Immature natural killer cell (primary cell): ENCODE results near the gene MTIF2. TPM values are rescaled to one million over a fixed set of nuclear protein-coding genes. Genes with fewer than 3 reads are reported as not detected.
"Not testable (repeated sequence)": the region's sequence is repeated elsewhere in the genome, so short reads cannot be mapped to it uniquely, and the experiment has no call there.

Experiments
- DNase-seq, 3 donors: peaks; one replicate each; pipeline ENCODE4 v3.0.0; 2022; ENCODE audit warnings: mixed read lengths in 1 of 3
- H3K27ac Mint-ChIP-seq, 6 donors: one replicate each; pipeline ENCODE4 v1.8.0; 2020; ENCODE audit warnings: mixed read lengths in 6 of 6, mild to moderate bottlenecking in 5 of 6, inconsistent platforms in 4 of 6, moderate library complexity in 3 of 6
- H3K27me3 Mint-ChIP-seq, 3 donors: one replicate each; pipeline ENCODE4 v1.8.0; 2020 to 2021; ENCODE audit warnings: low read depth in 3 of 3, mild to moderate bottlenecking in 3 of 3, mixed read lengths in 3 of 3, moderate library complexity in 3 of 3, inconsistent platforms in 1 of 3
- H3K36me3 Mint-ChIP-seq, 3 donors: one replicate each; pipeline ENCODE4 v1.8.0; 2020; ENCODE audit warnings: mixed read lengths in 3 of 3, inconsistent platforms in 2 of 3, mild to moderate bottlenecking in 2 of 3
- H3K4me1 Mint-ChIP-seq, 2 donors: one replicate each; pipeline ENCODE4 v1.8.0; 2020; ENCODE audit warnings: inconsistent platforms in 2 of 2, mild to moderate bottlenecking in 2 of 2, mixed read lengths in 2 of 2, moderate library complexity in 1 of 2
- H3K4me3 Mint-ChIP-seq, 5 donors: one replicate each; pipeline ENCODE4 v1.8.0; 2020; ENCODE audit warnings: mild to moderate bottlenecking in 5 of 5, mixed read lengths in 5 of 5, inconsistent platforms in 3 of 5, moderate library complexity in 3 of 5
- H3K9me3 Mint-ChIP-seq, 6 donors: one replicate each; pipeline ENCODE4 v1.8.0; 2020; ENCODE audit warnings: mild to moderate bottlenecking in 6 of 6, mixed read lengths in 6 of 6, inconsistent platforms in 4 of 6, moderate library complexity in 3 of 6
- polyA plus RNA-seq, 3 donors: library from polyadenylated mRNA; unstranded; fragments of 300-500 nt; fragmentation: Illumina TruSeq; gene quantifications; one replicate each; pipeline ENCODE4 v1.2.3, GENCODE V29; 2021

The MTIF2 gene
- polyA plus RNA-seq, 3 donors from 2014 or later = 5.2 to 17.7 (median 10.6) TPM

- Mint-ChIP-seq H3K27ac (peak overlapping the region; percentile 65 to 84 (median 76)), H3K4me3 (peak overlapping the region; percentile 81 to 88 (median 86)), H3K9me3 (no peaks in the 10 kb centered on the region), H3K36me3 (no peaks in the 10 kb centered on the region), H3K4me1 (peaks cover 23 to 27% of the 10 kb centered on the region in 2 donors), H3K27me3 (peaks cover 0 to 3% (median 0%) of the 10 kb centered on the region in 3 donors)
- no peak for DNase-seq
These were observed 44.9 kb downstream of the MTIF2 start for GRCh38 chr2:55223958-55224760.

GRCh38 chr2:55213822-55214221 lies 55.2 kb downstream of the MTIF2 start:
- no peak for DNase-seq
- H3K27ac Mint-ChIP-seq = no peak overlapping the region
- H3K4me3 Mint-ChIP-seq = no peak overlapping the region
- no peaks in the 10 kb centered on the region for H3K4me1 Mint-ChIP-seq
- H3K36me3 Mint-ChIP-seq = peaks cover 0 to 4% (median 0%) of the 10 kb centered on the region in 3 donors
- no peaks in the 10 kb centered on the region for H3K9me3 Mint-ChIP-seq
- H3K27me3 Mint-ChIP-seq = peaks cover 4 to 5% (median 4%) of the 10 kb centered on the region in 3 donors

- Mint-ChIP-seq H3K4me3 (no peak overlapping the region), H3K9me3 (peaks cover 0 to 13% (median 6%) of the 10 kb centered on the region in 6 donors), H3K36me3 (peaks cover 9 to 34% (median 26%) of the 10 kb centered on the region in 3 donors), H3K4me1 (no peaks in the 10 kb centered on the region), H3K27ac (no peak overlapping the region), H3K27me3 (peaks cover 0 to 3% (median 2%) of the 10 kb centered on the region in 3 donors)
- DNase-seq = no peak
These were observed 64.1 kb downstream of the MTIF2 start for GRCh38 chr2:55204950-55205349.

DNA sequence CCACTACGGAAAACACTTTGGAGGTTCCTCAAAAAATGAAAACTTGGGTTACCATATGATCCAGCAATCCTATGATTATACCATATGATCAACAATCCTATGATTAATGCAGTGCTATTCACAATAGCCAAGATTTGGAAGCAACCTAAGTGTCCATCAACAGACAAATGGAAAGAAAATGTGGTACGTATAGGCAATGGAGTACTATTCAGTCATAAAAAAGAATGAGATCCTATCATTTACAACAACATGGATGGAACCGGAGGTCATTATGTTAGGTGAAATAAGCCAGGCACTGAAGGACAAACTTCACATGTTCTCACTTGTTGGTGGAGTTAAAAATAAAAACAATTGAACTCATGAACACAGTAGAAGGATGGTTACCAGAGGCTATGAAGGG lies 64.5 kb downstream of the MTIF2 start:
- Mint-ChIP-seq H3K4me1 (no peaks in the 10 kb centered on the region), H3K4me3 (no peak overlapping the region), H3K9me3 (peaks cover 0 to 17% (median 8%) of the 10 kb centered on the region in 6 donors), H3K27me3 (peaks cover 0 to 3% (median under 1%) of the 10 kb centered on the region in 3 donors), H3K27ac (no peak overlapping the region), H3K36me3 (peaks cover 12 to 36% (median 28%) of the 10 kb centered on the region in 3 donors)
- no peak for DNase-seq

DNA sequence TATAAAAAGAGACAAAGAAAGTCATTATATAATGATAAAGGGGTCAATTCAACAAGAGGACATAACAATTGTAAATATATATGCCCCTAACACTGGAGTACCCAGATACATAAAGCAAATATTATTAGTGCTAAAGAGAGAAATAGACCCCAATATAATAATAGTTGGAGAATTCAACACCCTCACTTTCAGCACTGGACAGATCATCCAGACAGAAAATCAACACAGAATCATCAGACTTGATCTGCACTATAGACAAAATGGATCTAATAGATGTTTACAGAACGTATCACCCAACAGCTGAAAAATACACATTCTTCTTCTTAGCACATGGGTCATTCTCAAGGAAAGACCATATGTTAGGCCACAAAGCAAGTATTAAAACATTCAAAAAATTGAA lies 68.6 kb downstream of the MTIF2 start:
- peaks cover 0 to 21% (median 9%) of the 10 kb centered on the region in 6 donors for H3K9me3 Mint-ChIP-seq
- H3K4me3 Mint-ChIP-seq = no peak overlapping the region
- H3K4me1 Mint-ChIP-seq = no peaks in the 10 kb centered on the region
- peaks cover 23 to 50% (median 44%) of the 10 kb centered on the region in 3 donors for H3K36me3 Mint-ChIP-seq
- H3K27ac Mint-ChIP-seq = no peak overlapping the region
- H3K27me3 Mint-ChIP-seq = peaks cover 0 to 3% (median 2%) of the 10 kb centered on the region in 3 donors
- DNase-seq = no peak

- Mint-ChIP-seq H3K4me3 (no peak overlapping the region), H3K27me3 (peaks cover 0 to 3% (median 2%) of the 10 kb centered on the region in 3 donors), H3K9me3 (peaks cover 0 to 21% (median 9%) of the 10 kb centered on the region in 6 donors), H3K36me3 (peaks cover 24 to 43% (median 35%) of the 10 kb centered on the region in 3 donors), H3K4me1 (no peaks in the 10 kb centered on the region), H3K27ac (no peak overlapping the region)
- no peak for DNase-seq
These were observed 72.5 kb downstream of the MTIF2 start for GRCh38 chr2:55196526-55196925.

GRCh38 chr2:55191888-55192287 lies 77.1 kb downstream of the MTIF2 start:
- not testable (repeated sequence) for H3K4me3 Mint-ChIP-seq, H3K27me3 Mint-ChIP-seq, H3K4me1 Mint-ChIP-seq, DNase-seq, H3K27ac Mint-ChIP-seq
- Mint-ChIP-seq H3K9me3 (peaks cover 0 to 11% (median 0%) of the 10 kb centered on the region in 6 donors), H3K36me3 (peaks cover 3 to 27% (median 19%) of the 10 kb centered on the region in 3 donors)

DNA sequence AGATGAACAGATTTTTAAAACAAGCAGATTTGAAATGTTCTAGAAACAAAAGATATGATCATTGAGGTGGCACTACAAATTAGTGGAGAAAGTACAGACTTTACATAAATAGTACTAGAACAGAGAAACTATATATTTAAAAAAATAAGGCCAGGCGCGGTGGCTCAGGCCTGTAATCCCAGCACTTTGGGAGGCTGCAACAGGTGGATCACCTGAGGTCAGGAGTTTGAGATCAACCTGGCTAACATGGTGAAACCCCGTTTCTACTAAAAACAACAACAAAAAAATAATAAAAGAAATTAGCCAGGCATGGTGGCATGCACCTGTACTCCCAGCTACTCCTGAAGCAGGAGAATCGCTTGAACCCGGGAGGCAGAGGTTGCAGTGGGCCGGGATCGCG lies 82.2 kb downstream of the MTIF2 start:
- not testable (repeated sequence) for H3K27me3 Mint-ChIP-seq, H3K4me3 Mint-ChIP-seq, H3K4me1 Mint-ChIP-seq, H3K27ac Mint-ChIP-seq, DNase-seq
- Mint-ChIP-seq H3K36me3 (peaks cover 3 to 18% (median 15%) of the 10 kb centered on the region in 3 donors), H3K9me3 (peaks cover 0 to 11% (median 0%) of the 10 kb centered on the region in 6 donors)

Other genes with a start within 250 kb of the MTIF2 start
- 100 to 1,000 TPM in 2 of 3 donors, 10 to 100 TPM in 1; 75.8 to 173 (median 152) TPM for gene RTN4, start 218.8 kb downstream of the MTIF2 start, polyA plus RNA-seq
- 1 to 10 TPM in 2 of 3 donors, not detected in 1; 2.0 to 2.9 TPM for gene CLHC1, start 36.9 kb downstream of the MTIF2 start, polyA plus RNA-seq
- gene RPS27A, start 36.5 kb downstream of the MTIF2 start, polyA plus RNA-seq = 1,000 to 10,000 TPM; 1,176 to 2,389 (median 1,755) TPM
- 1 to 10 TPM; 1.4 to 8.9 (median 2.0) TPM for gene CCDC88A, start 150.6 kb upstream of the MTIF2 start, polyA plus RNA-seq